Neural crest cell (in vitro differentiated cells): Measurements from ENCODE around the gene GUCY1B1. TPM values are rescaled to one million over a fixed set of nuclear protein-coding genes. Genes with fewer than 3 reads are reported as not detected.

Experiments used
- DNase-seq: peaks from one replicate; pipeline ENCODE4 v3.0.0; 2021; ENCODE audit warnings: low read depth, mixed read lengths, low spot score
- H3K27ac Mint-ChIP-seq: one replicate; pipeline ENCODE4 v1.8.0; 2021; ENCODE audit warnings: mild to moderate bottlenecking, mixed read lengths; ENCODE audit not compliant: unreplicated experiment
- H3K27me3 Mint-ChIP-seq: 2 replicates; pipeline ENCODE4 v1.8.0; 2021; ENCODE audit warnings: low read depth, mild to moderate bottlenecking, mixed read lengths
- H3K36me3 Mint-ChIP-seq: 2 replicates; pipeline ENCODE4 v1.8.0; 2021; ENCODE audit warnings: low read depth, mild to moderate bottlenecking, mixed read lengths
- H3K4me1 Mint-ChIP-seq: 2 replicates; pipeline ENCODE4 v1.8.0; 2021; ENCODE audit warnings: mixed read lengths
- H3K4me3 Mint-ChIP-seq: one replicate; pipeline ENCODE4 v1.8.0; 2021; ENCODE audit warnings: mild to moderate bottlenecking, mixed read lengths
- H3K9me3 Mint-ChIP-seq: 2 replicates; pipeline ENCODE4 v1.8.0; 2021; ENCODE audit warnings: mixed read lengths
- CTCF ChIP-seq: fragments of 200-600 bp; sonication (generic); conservative IDR thresholded peaks from 2 replicates; pipeline ENCODE4 v1.5.0; 2021; ENCODE audit warnings: antibody characterized with exemption, mild to moderate bottlenecking
- total RNA-seq: library from RNA; stranded (reverse); gene quantifications from 2 replicates; pipeline ENCODE4 v1.2.1, GENCODE V29; 2021

GUCY1B1 gene
- total RNA-seq, 1 donor from 2014 or later: 6.1 TPM

GRCh38 chr4:155807021-155807420, 48.2 kb downstream of the GUCY1B1 start:
- Mint-ChIP-seq H3K27me3 (no peaks in the 10 kb centered on the region), H3K36me3 (no peaks in the 10 kb centered on the region), H3K4me1 (no peaks in the 10 kb centered on the region), H3K9me3 (no peaks in the 10 kb centered on the region), H3K27ac (no peak overlapping the region), H3K4me3 (no peak overlapping the region)
- no peak for TF ChIP-seq CTCF
- DNase-seq: no peak

- no peaks in the 10 kb centered on the region for H3K4me1 Mint-ChIP-seq
- H3K27ac Mint-ChIP-seq: no peak overlapping the region
- no peaks in the 10 kb centered on the region for H3K36me3 Mint-ChIP-seq
- H3K9me3 Mint-ChIP-seq: no peaks in the 10 kb centered on the region
- no peak for DNase-seq
- TF ChIP-seq CTCF: peak; percentile 87
- no peaks in the 10 kb centered on the region for H3K27me3 Mint-ChIP-seq
- H3K4me3 Mint-ChIP-seq: no peak overlapping the region
Measured at GRCh38 chr4:155809835-155810234, 51.0 kb downstream of the GUCY1B1 start.

GRCh38 chr4:155811083-155811482, 52.3 kb downstream of the GUCY1B1 start:
- no peak for DNase-seq
- Mint-ChIP-seq H3K36me3 (no peaks in the 10 kb centered on the region), H3K27ac (no peak overlapping the region), H3K27me3 (peaks cover 3% of the 10 kb centered on the region), H3K4me1 (no peaks in the 10 kb centered on the region), H3K4me3 (no peak overlapping the region), H3K9me3 (no peaks in the 10 kb centered on the region)
- TF ChIP-seq CTCF: no peak

- no peak for TF ChIP-seq CTCF
- no peaks in the 10 kb centered on the region for H3K36me3 Mint-ChIP-seq
- no peaks in the 10 kb centered on the region for H3K9me3 Mint-ChIP-seq
- H3K27me3 Mint-ChIP-seq: peaks cover 3% of the 10 kb centered on the region
- DNase-seq: no peak
- no peaks in the 10 kb centered on the region for H3K4me1 Mint-ChIP-seq
- H3K4me3 Mint-ChIP-seq: no peak overlapping the region
- H3K27ac Mint-ChIP-seq: no peak overlapping the region
Measured at GRCh38 chr4:155818639-155819038, 59.8 kb downstream of the GUCY1B1 start.

- no peaks in the 10 kb centered on the region for H3K4me1 Mint-ChIP-seq
Measured at GRCh38 chr4:155819066-155819465, 60.2 kb downstream of the GUCY1B1 start.

More at GRCh38 chr4:155819066-155819465, 60.2 kb downstream of the GUCY1B1 start:
- no peak for TF ChIP-seq CTCF
- Mint-ChIP-seq H3K27me3 (peaks cover 3% of the 10 kb centered on the region), H3K9me3 (no peaks in the 10 kb centered on the region), H3K27ac (no peak overlapping the region), H3K36me3 (no peaks in the 10 kb centered on the region), H3K4me3 (no peak overlapping the region)
- no peak for DNase-seq
